Colon (tissue), 2 donors: ENCODE results near the gene INAFM1.

Experiments
- FAIRE-seq: peaks from 2 replicates; lab custom pipeline; 2012; peaks lifted over from hg19 to GRCh38; lab: Jason Lieb, UNC
- donor health status: control.
- donor health status: control.

Gene INAFM1

DNA sequence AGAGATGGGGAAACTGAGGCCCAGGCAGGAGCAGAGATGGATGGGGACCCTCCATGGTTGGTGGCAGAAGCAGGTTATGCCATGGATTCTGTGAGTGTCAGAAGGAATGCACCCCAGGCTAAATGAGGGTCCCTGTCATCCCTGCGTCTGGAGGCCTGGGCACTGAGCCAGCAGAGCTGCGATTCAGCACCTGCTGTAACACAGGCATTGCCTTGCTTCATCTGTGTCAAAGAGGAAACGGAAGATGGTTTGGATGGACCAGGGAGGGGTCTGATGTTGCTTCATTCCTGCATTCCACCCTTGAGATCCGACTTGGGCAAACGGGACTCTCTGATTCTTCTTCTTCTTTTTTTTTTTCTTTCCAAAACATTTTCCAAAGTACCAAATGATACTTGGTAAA is 36.1 kb downstream of the INAFM1 start:
- no peak for FAIRE-seq

DNA sequence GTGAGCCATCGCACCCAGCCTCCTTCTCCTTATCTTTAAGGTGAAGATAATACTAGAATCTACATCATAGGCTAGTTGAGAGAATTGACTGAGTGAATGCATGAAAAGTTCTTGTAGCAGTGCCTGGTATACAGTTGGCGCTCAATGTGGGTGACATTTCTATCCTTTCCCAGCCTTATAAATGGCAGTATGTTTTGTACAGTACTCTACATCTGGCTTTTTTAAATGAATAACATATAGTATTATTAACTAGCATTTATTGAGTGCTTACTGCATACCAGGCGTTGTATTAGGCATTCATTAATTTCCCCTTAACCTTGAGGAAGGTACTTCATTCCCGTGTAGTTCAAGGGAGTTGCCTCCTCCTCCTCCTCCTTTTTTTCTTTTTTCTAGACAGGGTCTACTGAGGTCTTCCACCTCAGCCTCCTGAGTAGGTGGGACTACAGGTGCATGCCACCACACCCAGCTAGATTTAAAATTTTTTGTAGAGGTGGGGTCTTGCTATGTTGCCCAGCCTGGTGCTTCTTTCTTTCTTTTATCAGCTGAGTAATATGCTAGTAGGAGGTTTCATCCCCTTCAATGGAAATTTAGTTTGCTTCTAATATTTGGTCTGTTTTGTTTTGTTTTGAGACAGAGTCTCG is 37.8 kb downstream of the INAFM1 start:
- FAIRE-seq = no peak

DNA sequence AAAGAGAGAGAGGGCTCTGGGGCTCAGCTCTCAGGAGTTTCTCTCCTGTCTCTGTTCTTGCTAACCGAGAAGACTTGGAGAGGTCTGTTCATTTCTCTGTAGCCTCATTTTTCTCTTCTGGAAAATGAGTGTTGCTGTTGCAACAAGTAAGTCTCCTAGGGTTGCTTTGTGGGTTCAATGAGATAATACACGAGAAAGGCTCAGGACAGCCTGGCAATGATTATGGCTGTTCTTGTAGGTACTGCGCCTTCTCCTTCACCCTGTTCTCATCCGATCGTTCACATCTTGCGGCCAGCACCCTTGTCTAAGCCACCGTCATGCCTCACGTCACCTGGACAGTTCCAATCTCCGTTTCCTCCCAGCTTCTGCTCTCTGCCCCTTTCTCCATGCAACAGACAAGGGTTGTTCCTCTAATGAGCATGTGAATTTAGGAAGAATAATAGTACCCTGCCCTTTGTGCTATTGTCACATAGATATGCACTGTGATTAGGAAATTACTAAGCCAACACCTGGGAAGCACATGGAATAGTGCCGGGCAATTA is 39.1 kb downstream of the INAFM1 start:
- no peak for FAIRE-seq

DNA sequence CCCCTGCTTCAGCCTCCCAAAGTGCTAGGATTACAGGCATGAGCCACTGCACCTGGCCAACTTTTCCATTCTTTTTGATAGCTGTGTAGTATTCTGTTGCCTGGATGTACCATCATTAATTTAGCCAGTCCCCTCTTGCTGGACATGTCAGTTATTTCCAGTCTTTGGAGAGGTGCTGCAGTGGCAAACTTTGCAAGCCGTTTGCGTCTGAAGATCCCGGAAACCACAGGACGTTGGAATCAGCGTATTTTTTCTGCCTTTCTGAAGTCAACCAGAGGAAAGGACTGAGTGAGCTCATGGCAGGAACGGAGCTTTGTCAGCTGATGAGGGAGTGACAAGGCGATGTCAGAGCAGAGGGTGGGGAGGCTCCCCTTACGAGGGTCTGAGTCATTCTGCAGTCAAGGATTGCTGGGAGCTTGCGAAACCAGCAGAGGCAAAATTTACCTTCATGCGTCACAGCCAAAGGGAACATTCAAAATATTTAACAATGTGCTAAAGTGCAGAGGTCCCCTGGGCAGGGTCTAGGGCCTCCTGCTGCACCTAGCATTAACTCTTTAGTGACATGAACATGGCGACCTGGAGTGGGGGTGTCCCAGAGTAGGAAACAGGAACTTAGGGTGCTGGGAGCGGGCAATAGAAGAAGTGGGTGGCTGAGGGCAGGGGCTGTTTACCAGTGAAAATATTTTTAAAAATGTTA is 40.6 kb downstream of the INAFM1 start:
- FAIRE-seq = no peak

GRCh38 chr19:47316513-47316912 is 41.8 kb downstream of the INAFM1 start:
- FAIRE-seq = no peak

GRCh38 chr19:47319923-47320871 is 45.5 kb downstream of the INAFM1 start:
- no peak for FAIRE-seq

GRCh38 chr19:47321630-47322029 is 46.9 kb downstream of the INAFM1 start:
- FAIRE-seq = no peak

DNA sequence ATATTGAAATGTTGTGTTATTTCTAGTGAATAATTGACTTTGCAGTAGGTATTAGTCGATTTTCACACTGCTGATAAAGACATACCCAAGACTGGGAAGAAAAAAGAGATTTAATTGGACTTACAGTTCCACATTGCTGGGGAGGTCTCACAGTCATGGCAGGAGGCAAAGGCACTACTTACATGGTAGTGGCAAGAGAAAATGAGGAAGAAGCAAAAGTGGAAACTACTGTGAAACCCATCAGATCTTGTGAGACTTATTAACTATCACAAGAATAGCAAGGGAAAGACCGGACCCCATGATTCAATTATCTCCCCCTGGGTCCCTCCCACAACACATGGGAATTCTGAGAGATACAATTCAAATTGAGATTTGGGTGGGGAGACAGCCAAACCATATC is 47.4 kb downstream of the INAFM1 start:
- no peak for FAIRE-seq

DNA sequence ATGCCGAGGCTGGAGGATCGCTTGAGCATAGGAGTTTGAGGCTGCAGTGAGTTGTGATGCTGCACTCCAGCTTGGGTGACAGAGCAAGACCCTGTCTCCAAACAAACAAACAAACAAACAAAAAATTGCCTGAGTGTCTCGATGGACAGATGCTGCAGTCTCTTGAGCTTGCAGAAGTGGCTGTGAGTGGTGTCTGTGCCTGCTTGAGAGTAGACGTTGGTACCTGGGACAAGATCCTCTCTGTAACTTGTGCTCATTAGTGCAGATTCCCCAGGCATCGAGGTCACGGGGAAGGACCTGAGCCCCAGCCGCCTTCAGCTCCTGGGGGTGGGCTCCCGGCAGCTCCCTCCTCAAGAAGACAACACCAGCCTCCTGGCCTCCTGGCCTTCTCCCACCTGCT is 48.7 kb downstream of the INAFM1 start:
- FAIRE-seq = no peak

DNA sequence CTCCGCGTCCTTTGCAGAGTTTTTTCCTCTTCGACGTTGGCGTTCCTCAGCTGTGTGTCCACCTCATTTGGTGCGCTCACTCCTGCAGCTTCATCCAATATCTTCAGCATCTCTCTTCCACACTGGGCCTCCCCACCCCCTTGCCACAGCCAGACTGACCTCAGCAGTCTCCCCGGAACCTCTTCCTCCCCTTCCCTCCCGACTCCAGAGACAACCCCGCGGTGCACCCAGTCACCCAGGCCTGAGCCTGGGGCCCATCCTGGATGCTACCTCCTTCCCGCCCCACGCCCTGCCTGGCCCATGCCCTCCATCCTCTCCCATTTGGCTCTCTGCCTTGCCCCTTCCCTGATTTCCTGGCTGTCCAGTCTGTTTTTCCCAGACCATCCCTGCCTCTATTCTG is 49.2 kb downstream of the INAFM1 start:
- FAIRE-seq = no peak

- no peak for FAIRE-seq
Observed at GRCh38 chr19:47324502-47324901, 49.8 kb downstream of the INAFM1 start.
